Pericardium fibroblast (primary cell): Measurements from ENCODE around the gene RNF25. TPM values are rescaled to one million over a fixed set of nuclear protein-coding genes. Genes with fewer than 3 reads are reported as not detected.

Experiments used
- total RNA-seq: library from RNA; depleted of rRNA; stranded (reverse); fragments of >200 nt; gene quantifications from 2 replicates; pipeline ENCODE4 v1.2.3, GENCODE V29; 2015

Gene RNF25
- 18.0 and 19.5 TPM in 2 replicates for total RNA-seq

DNA sequence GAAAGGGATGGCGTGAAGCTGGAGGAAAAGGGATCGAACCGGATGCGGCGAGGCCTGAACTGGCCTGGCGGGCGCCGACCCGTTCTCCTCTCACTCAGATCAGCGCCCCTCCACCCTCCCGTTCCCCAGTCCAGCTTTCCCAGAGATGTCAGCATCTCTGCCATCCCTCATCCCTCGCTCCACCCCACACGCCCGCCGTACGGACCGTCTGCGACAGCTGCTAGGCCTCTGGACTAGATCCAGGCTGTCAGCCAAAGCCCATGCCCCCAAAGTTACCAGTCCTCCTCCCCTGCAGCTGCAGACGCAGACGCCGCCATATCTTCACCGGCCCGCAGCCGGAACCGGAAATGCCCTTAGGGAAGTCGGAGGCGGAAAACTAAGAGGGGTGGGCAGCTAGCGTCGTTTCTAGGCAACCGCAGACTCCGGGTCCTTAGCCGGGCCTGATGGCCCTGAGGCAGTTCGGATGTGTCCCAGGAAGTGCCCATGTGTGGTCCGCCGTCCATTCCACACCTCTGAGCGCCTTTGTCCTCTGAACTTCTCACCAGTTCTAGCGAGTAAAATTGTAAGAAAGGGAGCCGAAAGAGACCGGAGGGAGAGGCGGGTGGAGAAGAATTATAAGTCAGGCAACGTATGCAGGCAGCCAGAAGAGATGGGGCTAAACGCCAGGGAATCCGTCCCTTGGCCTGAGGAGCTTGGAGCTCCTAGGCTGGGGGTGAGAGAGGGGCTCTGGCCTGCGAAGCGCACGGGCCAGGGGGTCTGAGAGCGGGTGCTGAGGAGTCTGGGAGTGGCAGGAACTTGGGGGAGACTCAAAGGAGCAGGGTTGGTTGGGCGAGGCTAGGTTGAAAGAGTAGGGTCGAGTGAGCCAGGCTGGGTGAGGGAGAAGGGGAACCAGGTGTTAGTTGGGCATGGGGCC lies at the start of gene RNF25, which contains the start of gene STK36:
RNF25 (minus strand) TSS at position 349 of the 913 bp plus-strand sequence; CDS start at position 317, 32 bp downstream.
STK36 (plus strand) TSS at position 433 of the 913 bp plus-strand sequence. CDS start 744 bp downstream, outside the sequence.

DNA sequence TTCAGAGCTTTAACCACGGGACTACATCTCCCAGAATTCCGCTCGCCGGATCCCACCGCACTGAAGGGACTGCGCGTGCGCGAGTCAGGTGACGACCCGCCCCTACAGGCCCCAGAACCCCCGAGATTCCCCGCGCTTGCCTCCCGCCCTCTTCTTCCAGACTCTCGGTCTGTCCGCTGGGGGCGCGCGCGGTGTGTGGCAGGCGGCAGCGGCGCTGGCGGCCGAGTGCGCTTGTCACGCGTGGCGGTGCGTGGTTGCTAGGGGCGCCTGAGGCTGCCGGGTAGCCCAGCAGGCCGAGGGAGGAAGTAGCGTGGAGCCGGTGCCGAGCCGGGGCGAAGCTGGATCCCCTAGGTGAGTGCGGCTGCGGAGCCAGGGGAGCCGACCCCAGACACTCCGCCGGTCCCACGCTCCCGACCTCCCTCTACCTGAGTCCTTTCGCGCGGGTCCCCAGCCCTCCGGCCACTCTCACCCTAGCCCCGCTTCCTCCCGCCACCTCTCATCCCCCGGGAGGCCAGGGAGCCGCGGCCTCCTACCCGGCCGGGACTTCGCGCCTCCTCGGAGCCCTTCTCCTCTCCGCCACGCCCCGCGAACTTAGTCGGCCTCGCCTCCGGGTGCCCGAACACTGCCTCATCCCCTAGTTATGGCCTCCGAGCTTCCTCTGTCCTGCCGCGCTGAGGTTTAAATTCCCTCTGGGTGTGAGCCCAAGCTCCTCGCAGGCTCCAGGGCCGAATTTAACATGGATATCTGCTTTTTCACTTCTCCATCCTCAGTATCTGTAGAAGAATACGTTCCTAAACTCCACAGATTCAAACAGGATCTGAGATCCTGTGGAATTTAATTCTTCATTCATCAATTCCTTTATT lies 39.1 kb upstream of the RNF25 start, which contains the start of gene TTLL4:
TTLL4 (plus strand) TSS at position 149 of the 863 bp plus-strand sequence. CDS start 26,842 bp downstream, outside the sequence.

GRCh38 chr2:218659258-218659987 lies 12.4 kb downstream of the RNF25 start, which contains the start of the genes BCS1L and ZNF142:
Gene BCS1L (plus strand): TSS chr2:218659683. CDS start chr2:218660988, 1,305 bp downstream.
Gene ZNF142 (minus strand): TSS chr2:218659623. CDS start chr2:218656429, 3,194 bp downstream.

Other genes starting within 250 kb of the RNF25 start
- 2.9 and 3.6 TPM in 2 replicates for gene USP37, start 103.7 kb downstream of the RNF25 start, total RNA-seq
- gene CNOT9, start 103.2 kb downstream of the RNF25 start, total RNA-seq = 39.3 and 40.7 TPM in 2 replicates
- 0.94 and 2.7 TPM in 2 replicates for gene PLCD4, start 64.1 kb downstream of the RNF25 start, total RNA-seq
- gene ZNF142, start 12.4 kb downstream of the RNF25 start, total RNA-seq = 7.0 and 9.4 TPM in 2 replicates
- gene BCS1L, start 12.3 kb downstream of the RNF25 start, total RNA-seq = 15.8 and 27.7 TPM in 2 replicates
- 10.2 and 36.8 TPM in 2 replicates for gene STK36, start 84 bp upstream of the RNF25 start, total RNA-seq
- gene TTLL4, start 38.8 kb upstream of the RNF25 start, total RNA-seq = 7.7 and 8.1 TPM in 2 replicates
- gene CYP27A1, start 110.1 kb upstream of the RNF25 start, total RNA-seq = 3.7 and 5.6 TPM in 2 replicates
- not detected in 2 replicates for gene PRKAG3, start 159.8 kb upstream of the RNF25 start, total RNA-seq
- not detected in 2 replicates for gene WNT6, start 187.8 kb upstream of the RNF25 start, total RNA-seq
- gene WNT10A, start 208.8 kb upstream of the RNF25 start, total RNA-seq = not detected in 2 replicates